GM19193 (cell line): ENCODE results near the gene WDR31.
A peak's percentile ranks its signal among the peaks of the same experiment; 100 is the strongest.

Experiments used
- POLR2A ChIP-seq: IDR thresholded peaks from 4 replicates; pipeline ENCODE4 v1.6.1; 2011; ENCODE audit not compliant: insufficient read depth, insufficient read length; ENCODE audit errors: extremely low read depth

WDR31 gene

GRCh38 chr9:113289091-113289490 lies 51.0 kb downstream of the WDR31 start:
- no peak for TF ChIP-seq POLR2A

- no peak for TF ChIP-seq POLR2A
Measured at GRCh38 chr9:113281356-113281755, 58.7 kb downstream of the WDR31 start.

GRCh38 chr9:113278840-113279239 lies 61.2 kb downstream of the WDR31 start:
- no peak for TF ChIP-seq POLR2A

DNA sequence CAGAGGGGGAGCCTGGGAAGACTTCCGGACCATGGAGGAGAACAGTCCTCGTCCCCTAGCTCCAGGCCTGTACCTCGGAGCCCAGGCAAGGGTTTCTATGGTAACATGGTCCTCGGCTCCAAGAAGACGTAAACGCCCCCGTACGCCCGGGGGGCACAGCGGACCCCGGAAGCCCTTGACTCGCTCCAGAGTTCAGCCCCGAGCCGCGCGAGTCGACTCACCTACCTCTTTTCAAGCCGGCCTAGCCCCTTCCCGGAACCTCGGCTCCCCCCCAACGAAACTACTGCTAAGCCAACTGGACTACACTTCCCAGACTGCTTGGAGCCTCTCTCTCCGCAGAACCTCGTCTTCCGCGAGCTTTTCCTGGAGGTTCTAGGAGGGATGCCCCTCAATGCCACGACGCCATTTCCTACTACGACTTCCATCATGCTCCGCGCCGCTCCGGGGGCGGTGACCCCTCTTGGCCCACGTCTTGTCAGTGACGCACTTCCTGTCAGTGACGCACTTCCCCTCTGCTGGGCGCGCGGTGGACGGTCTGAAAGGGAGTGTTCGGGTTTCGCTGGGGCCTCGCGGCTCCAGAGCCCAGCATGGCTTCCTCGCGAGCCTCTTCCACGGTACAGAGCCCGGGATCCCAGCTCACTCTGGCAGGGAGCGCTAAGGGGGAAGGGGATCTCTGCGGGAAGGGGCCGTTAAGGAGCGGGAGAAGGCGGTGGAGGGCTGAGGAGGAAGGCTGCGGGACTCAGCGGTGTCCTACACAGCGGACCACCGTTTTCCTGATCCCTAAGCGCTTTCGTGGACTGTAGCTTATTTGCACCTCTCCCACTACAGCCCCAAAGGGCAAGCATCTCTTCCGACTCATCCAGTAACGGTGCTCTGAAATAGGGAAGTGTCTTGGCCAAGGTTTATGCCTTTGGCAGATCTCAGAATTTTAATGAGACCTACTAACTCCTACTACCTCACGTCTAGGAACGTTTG lies 64.6 kb downstream of the WDR31 start, which contains the start of the genes CDC26 and PRPF4:
TSS of gene CDC26 (minus strand) at position 416 of the 975 bp plus-strand sequence. CDS start 3,065 bp downstream, outside the sequence.
TSS of gene PRPF4 (plus strand) at position 502 of the 975 bp plus-strand sequence. CDS start at position 588, 86 bp downstream.
- TF ChIP-seq POLR2A: peak; percentile 96

- TF ChIP-seq POLR2A: no peak
Measured at GRCh38 chr9:113274474-113275156, 65.5 kb downstream of the WDR31 start.

GRCh38 chr9:113269871-113270270 lies 70.2 kb downstream of the WDR31 start:
- TF ChIP-seq POLR2A: no peak

- TF ChIP-seq POLR2A: no peak
Measured at GRCh38 chr9:113269355-113269754, 70.7 kb downstream of the WDR31 start.

DNA sequence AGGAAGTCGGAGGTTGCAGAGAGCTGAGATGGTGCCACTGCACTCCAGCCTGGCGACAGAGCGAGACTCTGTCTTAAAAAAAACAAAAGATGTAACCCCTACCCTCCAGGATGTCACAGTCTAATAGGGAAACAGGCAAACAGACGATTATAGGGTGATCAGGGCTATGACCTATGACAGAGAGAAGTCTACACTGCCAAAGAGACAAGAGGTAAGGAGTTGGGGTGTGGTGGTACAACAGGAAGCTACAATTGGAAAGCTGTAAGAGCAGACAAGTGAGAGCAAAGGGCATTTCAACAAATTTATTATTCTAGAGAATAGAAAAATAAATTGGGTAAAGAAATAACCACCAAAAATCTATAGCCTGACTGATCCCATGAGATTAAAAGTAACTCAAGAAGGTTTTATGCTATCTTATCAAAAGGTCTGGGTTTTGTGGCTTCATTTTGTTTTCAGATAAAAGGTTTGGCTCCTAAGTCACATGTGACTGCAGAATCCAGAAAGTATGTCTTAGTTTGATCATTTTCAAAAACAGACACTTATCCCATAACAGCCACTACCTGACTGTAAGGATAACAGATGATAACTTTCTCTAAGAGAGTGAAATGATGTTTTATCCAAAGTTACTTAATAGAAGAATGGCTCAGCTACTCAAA lies 72.0 kb downstream of the WDR31 start:
- TF ChIP-seq POLR2A: no peak

GRCh38 chr9:113266174-113266573 lies 73.9 kb downstream of the WDR31 start:
- no peak for TF ChIP-seq POLR2A
